HG03457 (cell line): ENCODE measurements around the gene HS3ST5.
"Not testable (repeated sequence)": the region's sequence is repeated elsewhere in the genome, so short reads cannot be mapped to it uniquely, and the experiment has no call there.

Source experiments
- ATAC-seq: cut with Tn5 transposase; IDR thresholded peaks from one replicate; pipeline ENCODE4 v1.9.1; 2021; ENCODE audit warnings: moderate number of reproducible peaks; ENCODE audit not compliant: unreplicated experiment

HS3ST5 gene

DNA sequence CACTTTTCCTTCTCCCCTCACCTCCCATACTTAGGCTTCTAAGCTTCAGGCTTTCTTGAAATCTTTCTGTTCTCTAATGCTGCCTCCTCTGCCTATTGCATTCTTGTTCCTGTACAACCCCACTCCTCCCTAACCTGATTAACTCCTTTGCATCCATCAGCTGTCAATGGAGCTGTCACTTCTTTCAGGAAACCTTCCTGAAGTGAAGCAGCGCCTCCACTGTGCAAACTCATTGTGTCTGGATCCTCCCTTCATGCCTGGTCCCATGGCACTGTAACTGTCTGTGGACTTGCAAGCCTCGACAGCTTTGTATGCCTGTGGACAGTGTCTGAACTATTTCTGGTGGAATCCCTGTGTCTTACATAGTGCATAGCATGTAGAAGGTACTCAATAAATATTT is 185.0 kb downstream of the HS3ST5 start:
- ATAC-seq: no peak

DNA sequence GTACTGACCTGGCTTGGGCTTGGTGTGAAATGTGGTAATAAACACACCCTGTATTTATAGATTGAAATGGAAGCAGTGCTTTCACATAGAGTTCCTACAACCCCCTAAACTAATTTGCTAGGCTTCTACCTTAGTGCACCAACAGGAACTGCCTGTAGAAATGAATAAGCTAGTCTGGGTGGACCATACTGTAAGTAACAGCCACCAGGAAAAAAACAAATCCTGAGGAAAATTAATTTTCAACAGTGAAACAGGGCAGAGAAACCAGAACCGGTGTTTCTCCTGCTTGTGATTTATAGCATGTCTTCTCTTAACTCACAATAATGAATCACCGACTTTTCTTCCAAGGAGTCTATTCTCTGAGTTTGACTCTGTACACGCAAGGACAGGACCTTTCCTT is 187.1 kb downstream of the HS3ST5 start:
- ATAC-seq: no peak

DNA sequence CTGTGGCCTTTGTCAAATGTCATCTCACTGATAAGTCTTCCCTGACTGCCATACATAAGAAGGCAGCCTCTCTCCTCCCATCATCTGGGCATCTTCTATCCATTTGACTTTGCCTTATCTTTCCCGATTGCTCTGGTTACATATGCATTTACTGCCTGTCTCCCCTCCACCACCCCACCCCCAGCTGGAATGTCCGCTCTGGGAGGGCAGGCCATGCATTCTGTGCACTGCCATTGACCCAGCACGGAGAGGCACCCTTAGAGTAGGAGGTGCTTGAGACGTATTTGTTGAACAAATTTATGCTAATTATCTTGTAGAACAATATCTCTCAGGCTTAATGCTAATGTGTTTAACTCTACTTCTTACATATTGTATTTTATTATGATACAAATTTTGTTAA is 188.0 kb downstream of the HS3ST5 start:
- no peak for ATAC-seq

DNA sequence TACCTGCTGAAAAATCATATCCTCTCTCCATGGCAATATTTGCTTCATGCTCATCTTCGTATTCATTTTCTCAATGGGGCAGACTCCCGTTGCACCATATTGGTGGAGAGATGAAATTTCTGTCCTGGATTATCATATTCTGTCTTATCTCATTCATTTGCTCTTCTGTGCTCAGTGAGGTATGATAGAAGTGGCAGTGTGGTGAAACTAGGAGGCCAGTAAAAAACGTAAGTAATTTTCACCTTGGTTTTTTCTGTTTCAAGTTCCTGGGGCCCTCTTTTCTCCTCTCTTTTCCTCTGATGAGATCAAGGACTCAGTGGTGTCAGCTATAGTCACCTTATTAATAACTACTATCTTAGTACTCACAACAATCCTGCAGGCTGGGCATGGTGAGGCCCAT is 189.4 kb downstream of the HS3ST5 start:
- ATAC-seq: no peak

DNA sequence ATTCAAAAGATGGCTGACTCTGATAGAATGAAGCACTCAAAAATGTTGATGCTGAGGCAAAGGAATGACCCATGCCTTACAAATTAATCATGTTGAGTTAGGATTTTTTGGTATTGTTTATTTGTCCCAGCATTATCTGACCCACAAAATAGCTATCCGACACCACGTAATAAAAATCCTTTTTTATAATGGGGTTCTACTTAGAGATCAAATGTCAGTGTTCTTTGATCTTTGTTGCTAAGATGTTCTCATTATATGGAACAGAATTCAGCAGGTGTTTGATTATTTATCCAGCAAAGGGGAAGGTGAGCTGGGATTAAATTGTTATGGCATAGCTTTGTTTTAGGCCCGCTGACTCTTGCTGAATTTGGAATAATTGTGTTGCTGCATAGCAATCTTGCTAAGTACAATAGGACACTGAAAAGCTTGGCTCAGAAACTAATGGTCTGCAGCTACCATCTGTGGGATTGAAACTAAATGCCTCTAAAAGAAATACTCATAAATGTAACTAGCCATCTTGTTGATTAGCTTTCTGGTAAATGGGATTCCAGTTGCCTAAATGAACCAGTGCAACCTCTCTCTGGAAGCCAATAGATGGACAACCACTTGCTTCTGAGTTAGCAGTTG is 191.6 kb downstream of the HS3ST5 start:
- ATAC-seq: no peak

DNA sequence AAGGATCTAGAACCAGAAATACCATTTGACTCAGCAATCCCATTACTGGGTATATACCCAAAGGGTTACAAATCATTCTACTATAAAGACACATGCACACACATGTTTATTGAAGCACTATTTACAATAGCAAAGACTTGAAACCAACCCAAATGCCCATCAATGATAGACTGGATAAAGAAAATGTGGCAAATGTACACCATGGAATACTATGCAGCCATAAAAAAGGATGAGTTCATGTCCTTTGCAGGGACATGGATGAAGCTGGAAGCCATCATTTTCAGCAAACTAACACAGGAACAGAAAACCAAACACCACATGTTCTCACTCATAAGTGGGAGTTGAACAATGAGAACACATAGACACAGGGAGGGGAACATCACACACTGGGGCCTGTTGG is 193.6 kb downstream of the HS3ST5 start:
- ATAC-seq: not testable (repeated sequence)

DNA sequence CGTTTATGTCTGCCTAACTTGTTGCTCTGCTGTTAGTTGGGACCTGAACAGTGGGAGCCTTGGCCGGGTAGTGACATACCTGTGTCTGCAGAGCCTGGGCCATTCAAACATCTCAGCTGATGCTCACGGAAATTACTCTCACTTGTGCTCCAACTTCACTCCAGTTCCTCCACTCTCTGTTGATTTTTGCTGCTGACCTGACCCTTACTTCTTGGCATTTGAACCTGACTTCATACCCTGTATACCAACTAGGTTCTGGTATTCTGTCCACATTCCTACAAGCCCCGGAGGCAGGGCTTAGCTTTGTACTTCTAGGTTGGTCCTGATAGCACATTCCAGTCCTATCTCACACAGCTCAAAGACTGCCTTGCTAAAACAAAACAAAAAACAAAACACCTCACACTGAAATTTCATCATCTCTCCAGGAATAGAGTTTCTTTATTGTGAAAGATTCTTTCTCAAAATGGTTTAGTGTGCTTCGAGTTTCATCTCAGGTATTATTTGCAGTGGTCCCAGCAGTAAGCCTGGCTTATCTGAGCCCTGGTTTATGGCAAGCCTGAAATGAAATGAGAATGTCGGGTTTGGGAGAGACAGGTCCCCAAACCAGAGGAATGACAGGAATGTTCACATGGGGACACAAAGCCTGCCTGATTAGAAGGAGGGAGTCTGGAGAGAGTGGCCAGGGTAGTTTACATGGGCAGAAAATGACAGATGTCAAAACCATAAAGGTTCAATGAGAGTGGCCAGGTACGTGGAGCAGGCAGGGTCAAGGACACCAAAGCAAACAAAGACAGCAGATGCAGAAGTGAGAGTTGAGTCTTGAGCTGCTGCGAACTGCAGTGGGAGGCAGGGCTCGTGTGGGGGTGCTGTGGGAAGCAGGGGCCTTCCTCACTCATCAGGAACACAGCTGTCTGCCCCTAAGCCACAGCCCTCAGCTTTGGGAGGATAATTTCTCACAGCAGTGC is 197.7 kb downstream of the HS3ST5 start:
- ATAC-seq: no peak

DNA sequence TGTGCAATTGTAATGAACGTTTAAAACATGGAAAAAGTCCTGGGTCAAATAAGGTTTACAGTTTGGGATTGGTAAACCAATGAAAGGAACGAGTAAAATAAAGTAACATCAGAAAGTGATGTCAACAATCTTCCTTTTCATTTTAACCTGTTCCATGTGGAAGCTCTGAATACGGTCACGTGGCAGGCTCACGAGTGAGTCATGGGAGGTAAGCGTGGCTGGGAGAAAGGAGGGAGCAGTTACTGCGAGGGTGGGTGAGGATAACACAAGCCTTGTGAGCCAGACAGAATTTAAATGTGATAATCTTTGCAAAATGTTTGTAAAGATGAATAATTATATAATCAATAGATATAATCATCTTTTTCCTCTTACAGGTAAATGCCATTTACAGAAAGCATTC is 200.6 kb downstream of the HS3ST5 start:
- ATAC-seq: no peak

DNA sequence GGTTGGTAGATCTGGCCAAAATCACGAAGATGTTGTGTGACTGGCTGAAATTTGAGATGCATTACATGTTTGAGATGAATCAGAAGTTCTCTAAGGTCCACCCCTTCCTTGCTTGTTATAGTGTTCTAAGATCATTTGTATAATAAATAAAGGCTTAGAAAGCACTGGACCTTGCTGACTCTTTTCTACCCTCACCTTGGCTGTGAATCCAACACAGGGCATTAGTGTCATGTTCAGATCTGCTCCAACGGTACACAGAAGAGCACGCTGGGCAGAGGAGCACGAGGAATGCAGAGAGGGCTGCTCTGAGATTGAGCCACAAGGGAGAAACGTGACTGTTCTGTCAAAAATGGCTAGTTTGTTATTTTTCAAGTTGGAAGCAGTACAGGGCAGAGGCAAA is 202.4 kb downstream of the HS3ST5 start:
- no peak for ATAC-seq

DNA sequence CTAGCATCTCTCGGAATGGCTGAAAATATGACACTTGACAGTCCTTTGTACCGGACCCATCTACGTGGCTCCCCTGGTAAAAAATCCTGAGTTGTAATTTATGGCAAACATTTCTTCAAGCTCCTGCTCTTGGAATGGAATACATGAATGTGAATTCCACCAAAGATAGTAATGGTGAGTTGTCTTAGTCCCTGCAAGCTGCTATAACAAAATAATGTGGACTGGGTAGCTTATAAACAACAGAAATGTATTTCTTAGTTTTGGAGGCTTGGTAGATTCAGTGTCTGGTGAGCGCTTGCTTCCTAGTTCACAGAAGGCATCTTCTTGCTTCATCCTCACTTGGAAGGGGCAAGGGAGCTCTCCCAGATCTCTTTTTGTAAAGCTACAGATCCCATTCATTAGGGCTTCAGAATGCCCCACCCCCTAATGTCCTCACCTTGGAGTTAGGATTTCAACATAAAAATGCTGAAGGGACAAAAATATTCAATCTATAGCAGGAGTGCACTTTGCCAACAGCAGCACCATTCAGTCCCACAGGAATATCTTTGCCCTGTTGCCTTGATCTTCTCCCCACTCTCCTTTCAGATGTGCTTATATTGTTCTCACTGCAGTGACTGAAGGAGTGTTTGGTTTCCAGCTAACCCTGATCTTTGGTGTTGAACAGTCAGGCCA is 204.1 kb downstream of the HS3ST5 start:
- no peak for ATAC-seq

DNA sequence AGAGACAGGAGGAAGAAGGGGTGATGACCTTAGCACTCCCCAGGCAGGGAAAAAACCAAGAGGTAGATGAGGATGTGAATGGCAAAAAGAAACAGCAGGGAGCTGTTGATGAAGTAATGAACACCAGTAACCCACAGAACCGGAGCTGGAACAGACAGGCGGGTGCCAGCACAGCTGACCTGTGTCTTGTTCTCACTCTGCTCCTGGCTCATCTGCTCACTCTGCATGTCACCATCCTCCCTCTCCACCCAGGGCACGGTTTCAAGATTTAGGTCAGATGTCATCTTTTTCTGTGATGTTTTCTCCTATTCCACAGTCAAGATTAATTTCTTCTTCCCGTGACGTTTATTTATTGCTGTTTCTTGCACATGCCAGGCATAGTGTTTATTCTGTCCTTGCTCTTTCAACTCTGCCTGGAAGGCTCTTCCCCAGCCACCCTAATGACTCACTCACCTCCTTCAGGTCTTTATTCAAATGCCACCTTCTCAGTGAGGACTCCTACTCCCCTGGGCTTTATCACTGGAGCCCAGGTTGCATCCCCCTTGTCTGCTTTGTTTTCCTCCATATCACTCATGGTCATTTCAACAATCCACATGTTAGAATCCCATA is 207.4 kb downstream of the HS3ST5 start:
- ATAC-seq: no peak

DNA sequence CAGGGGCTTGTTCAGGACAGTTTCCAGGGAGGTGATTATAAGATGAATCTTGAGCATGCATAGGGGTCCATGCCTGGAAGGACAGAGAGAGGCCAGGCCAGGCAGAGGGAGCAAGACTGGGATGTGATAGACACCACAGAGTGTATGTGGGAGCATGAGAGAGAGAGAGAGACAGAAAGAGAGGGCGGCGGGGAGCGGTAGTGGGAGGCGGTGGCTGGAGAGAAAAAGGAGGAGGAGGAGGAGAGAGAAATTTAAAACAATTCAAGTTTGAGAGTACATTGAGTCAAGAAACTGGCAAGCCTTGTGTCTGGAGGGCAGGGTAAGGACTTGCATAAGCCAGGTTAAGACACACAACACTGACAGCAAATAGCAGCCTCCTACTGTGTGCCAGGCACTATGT is 209.0 kb downstream of the HS3ST5 start:
- ATAC-seq: no peak

DNA sequence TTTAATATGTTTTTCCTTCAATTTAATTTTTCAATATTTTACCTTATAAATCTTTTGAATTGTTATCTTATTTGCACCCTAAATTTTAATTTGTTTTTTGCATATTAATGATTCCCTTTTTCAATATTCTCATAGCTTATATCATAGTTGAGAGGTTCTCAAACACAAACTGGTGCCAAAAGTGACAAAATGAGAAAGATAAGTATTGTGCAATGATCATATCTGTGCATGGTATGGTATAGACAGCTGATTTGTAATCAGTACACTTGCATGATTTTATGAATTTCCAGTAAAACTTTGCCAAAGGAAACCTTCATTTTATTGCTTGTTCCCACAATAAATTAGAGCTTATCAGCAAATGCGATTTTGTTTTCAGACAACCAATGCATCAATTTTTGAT is 210.9 kb downstream of the HS3ST5 start:
- ATAC-seq: no peak

DNA sequence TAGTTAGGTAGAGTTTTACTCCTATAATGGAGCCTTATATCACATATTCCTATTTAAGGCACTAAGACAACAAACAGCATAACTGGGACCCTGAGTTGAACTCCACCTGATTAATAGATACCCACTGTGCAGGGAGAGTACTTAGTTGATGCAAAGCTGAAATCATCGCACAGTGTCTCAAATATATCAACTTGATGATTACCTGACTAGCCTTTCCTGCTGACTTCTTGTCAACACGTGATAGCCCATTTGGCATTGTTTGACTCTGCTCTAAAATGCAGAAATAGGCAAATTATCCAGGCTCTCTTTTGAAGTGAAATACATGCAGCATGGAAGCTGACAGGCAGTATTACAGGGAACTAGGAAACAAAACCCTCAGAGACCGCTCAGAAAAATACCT is 217.2 kb downstream of the HS3ST5 start:
- ATAC-seq: no peak

DNA sequence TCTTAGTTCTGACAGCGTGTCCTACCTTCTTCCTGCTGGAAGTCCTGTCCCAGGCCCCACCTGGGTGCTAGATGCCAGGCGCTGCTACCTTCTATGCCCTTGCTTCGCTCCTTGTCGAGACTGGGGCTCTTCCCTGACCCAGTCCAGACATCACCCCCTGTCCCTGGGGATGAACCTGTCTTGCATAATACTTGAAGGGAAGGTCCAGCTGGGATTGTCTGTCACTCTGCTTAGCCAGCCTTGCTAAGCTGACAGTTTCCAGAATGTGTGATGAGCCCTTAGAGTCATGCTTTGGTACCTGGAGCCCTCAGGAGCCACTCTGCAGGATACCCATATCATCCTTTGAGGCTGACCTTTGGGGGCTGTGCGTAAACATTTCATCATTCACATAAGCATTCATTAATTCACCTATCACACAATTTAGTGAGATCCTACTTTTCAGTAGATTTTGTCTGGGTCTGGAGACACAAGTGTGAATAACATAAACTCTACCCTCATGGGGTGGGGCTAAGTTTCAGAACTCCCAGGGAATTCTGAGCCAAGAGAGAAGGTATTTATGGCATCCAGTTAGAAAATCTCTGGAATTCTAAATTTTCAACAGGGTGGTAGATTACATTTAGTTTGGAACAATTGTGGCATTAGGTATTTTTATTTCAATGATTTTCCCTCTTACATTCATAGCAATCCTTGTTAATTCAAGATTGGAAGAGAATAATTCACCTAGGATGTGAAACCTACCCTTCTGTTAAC is 220.7 kb downstream of the HS3ST5 start:
- no peak for ATAC-seq

DNA sequence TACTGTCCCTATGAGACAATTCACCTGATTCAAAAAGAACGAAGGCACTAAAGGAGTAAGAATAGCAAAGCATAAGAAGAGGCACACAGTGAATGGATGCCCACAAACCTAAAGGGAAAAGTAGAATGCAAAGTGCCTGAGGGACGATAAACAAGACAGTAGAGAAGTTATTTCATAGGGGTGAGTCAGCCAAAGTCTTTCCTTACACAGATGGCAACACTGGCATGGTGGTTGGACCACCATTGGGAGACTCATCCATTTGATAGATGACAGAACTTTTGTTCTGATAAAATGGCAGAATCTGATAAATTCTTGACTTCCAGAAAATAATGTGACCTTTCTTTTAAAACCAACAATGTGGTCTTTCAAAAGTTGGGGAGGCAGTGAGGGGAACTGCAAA is 223.8 kb downstream of the HS3ST5 start:
- ATAC-seq: no peak

DNA sequence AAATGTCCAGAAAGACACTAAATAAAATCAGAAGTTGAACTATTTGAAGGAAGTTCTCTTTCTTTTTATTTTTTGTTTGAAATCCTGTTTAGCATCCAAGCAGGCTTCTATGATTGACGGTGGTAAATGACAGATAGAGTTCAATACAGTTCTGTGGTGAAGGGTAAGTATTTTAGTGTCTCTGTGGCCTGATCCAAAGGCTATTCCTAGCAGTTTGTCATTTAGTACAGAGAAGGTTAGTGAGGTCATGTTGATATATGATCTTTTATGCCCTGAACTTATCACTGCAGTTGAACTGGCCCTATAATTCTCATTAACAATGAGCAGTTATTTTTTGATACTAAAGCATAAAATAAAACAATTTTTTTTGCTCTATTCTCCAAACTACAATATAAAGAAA is 227.2 kb downstream of the HS3ST5 start:
- ATAC-seq: no peak

DNA sequence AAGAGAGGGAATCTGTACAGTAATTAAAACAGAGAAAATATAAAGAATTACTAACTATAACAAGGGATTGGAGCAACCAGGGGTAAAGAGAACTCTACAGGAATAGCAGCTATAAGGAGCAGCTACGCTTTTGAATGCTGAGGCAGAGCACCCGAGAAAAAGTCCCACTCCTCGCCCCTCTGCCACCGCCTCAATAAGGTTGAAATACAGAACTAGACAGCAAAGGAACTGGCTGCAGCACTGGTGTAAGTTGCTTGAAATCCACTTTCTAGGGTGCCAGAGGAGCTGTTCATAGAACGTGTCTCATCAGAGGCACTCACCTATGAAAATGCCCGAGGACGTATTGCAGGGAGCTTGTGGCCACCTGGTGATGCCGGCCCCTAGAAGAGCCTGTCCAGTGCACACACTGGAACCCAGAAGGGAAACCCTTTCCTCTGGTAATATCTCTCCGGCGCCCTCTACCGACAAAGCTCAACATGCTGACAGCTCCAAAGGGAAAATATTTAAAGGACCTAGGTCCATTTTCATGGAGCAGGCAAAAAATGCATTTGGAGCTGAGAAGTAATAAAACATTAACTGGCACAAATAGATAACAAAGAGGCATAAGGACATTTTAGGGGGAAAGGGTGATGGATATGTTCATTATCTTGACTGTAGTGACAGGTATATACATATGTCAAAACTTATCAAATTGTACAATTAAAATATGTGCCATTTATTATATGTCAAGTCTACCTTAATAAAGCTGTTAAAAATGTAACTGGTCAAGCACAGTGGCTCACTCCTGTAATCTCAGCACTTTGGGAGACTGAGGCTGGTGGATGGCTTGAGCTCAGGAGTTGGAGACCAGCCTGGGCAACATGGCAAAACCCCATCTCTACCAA is 234.5 kb downstream of the HS3ST5 start:
- no peak for ATAC-seq

DNA sequence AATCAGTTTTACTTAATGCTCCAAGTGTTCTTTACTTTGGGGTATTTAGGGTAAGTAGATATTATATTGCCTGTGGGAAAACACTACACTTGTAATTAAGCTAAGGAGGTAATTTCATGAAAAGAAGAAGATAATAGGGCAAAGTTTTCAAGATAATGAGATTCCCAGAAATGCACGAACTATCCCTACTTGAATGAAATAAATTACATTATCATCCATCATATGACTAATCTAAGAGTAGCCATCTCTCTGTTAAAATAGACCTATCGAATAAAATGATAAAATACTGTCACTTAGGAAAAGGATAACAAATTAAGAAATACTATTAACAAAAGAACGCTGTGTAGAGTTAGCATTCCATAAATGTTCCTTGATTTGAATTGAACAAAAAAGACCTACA is 236.8 kb downstream of the HS3ST5 start:
- ATAC-seq: no peak

DNA sequence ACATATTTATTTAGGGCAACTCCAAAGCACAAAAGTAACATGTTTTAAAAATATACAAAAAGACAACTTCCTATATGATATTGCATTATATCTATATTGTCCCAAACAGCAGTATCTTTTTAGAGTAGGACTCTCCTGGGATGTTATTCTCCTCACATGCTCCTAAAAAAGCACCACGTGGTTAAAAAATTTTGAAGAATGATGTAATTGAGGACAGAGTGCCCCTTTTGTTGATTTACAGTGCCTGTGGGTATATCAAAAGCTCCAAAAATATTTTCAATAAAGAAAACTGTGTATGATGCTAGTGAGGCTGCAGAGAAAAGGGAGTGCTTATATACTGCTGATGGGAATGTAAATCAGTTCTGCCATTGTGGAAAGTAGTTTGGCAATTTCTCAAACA is 241.6 kb downstream of the HS3ST5 start:
- ATAC-seq: no peak
